Gastroesophageal sphincter (tissue), 3 donors: ENCODE data around the gene PCTP.

Source experiments
- CTCF ChIP-seq, 4 experiments: fragments of 200-600 bp in 2 of 4; fragments of 450-650 bp in 2 of 4; sonication (generic) in 1 of 4; IDR thresholded peaks; one replicate each; pipeline ENCODE4 v1.5.1; 2017 to 2019; ENCODE audit warnings: antibody characterized with exemption in 4 of 4, mild to moderate bottlenecking in 2 of 4, moderate library complexity in 2 of 4
- POLR2A ChIP-seq, 2 donors: fragments of 450-650 bp; IDR thresholded peaks; one replicate each; pipeline ENCODE4 v1.6.1; 2017; ENCODE audit warnings: antibody characterized with exemption in 2 of 2, mild to moderate bottlenecking in 2 of 2, moderate library complexity in 1 of 2

- TF ChIP-seq CTCF (IDR thresholded peaks at IDR 0.05) (no peak), POLR2A (IDR thresholded peaks at IDR 0.05) (no peak)
These were observed 21.4 kb upstream of the PCTP start for GRCh38 chr17:55729484-55729883.
